Natural killer cell treated with Interleukin-12 subunit alpha and Interleukin-12 subunit beta and Interleukin-15 and Interleukin-18, amount 100 ng/mL, for 72 hours (primary cell): ENCODE measurements around the gene TAC1. TPM values are rescaled to one million over a fixed set of nuclear protein-coding genes. Genes with fewer than 3 reads are reported as not detected.

Experiments
- ATAC-seq, 2 donors: fragments of 150-1000 bp; cut with Tn5 transposase in 1 of 2; sonication (Bioruptor Pico), chemical (Tn5 transposase) in 1 of 2; 2 replicates each; pipeline ENCODE4 v1.10.0; 2021
- DNase-seq: peaks from one replicate; pipeline ENCODE4 v3.0.0; 2022; ENCODE audit warnings: low spot score
- H3K27ac Mint-ChIP-seq, 2 donors: 1 replicate in 1 of 2; 2 replicates in 1 of 2; pipeline ENCODE4 v1.8.0; 2022; ENCODE audit warnings: mixed read lengths in 2 of 2, mild to moderate bottlenecking in 1 of 2, moderate library complexity in 1 of 2
- H3K27me3 Mint-ChIP-seq, 2 donors: 1 replicate in 1 of 2; 2 replicates in 1 of 2; pipeline ENCODE4 v1.8.0; 2022; ENCODE audit warnings: mixed read lengths in 2 of 2
- H3K36me3 Mint-ChIP-seq: one replicate; pipeline ENCODE4 v1.8.0; 2022; ENCODE audit warnings: mixed read lengths
- H3K4me1 Mint-ChIP-seq, 2 donors: 1 replicate in 1 of 2; 2 replicates in 1 of 2; pipeline ENCODE4 v1.8.0; 2022; ENCODE audit warnings: low read depth in 2 of 2, mixed read lengths in 2 of 2, mild to moderate bottlenecking in 1 of 2
- H3K4me3 Mint-ChIP-seq: one replicate; pipeline ENCODE4 v1.8.0; 2022; ENCODE audit warnings: mixed read lengths
- H3K9me3 Mint-ChIP-seq: 2 replicates; pipeline ENCODE4 v1.8.0; 2022; ENCODE audit warnings: mixed read lengths
- total RNA-seq, 2 donors: library from RNA; stranded (reverse); gene quantifications; one replicate each; pipeline ENCODE4 v1.2.3, GENCODE V29; 2022

TAC1 gene, protein sequence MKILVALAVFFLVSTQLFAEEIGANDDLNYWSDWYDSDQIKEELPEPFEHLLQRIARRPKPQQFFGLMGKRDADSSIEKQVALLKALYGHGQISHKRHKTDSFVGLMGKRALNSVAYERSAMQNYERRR
- not detected for total RNA-seq

GRCh38 chr7:97731736-97732564 is at the start of gene TAC1:
Gene TAC1, plus strand, starts transcription at chr7:97732086. Its CDS starts 527 bp downstream, at chr7:97732613.
- Mint-ChIP-seq H3K4me1 (peaks cover 0 to 4% of the 10 kb centered on the region in 2 donors), H3K27ac (no peak within 1 kb of the TSS), H3K36me3 (peaks cover 5% of the 10 kb centered on the region), H3K4me3 (no peak within 1 kb of the TSS), H3K27me3 (peaks cover 35 to 53% of the 10 kb centered on the region in 2 donors), H3K9me3 (peaks cover 3% of the 10 kb centered on the region)
- ATAC-seq: no peak
- no peak for DNase-seq

DNA sequence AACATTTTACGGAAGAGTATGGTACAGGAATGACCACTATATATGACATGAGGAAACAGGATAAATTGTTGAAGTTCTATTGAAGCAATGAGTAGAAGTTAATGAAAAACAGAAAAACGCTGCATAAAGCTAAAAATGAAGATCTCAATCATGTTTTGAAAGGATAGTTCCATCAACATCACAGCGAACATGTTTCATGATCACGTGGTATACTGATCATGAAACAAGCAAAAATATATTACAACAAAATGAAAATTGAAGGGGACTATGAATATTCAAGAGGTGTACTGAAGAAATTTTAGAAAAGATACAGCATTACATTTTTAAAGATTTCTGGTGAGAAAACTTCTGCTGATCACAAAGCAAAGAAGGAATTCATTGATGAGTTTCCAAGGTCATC is 45.9 kb upstream of the TAC1 start:
- no peak overlapping the region for H3K27ac Mint-ChIP-seq
- no peaks in the 10 kb centered on the region for H3K36me3 Mint-ChIP-seq
- no peaks in the 10 kb centered on the region for H3K4me1 Mint-ChIP-seq
- H3K4me3 Mint-ChIP-seq: no peak overlapping the region
- DNase-seq: no peak
- H3K9me3 Mint-ChIP-seq: no peaks in the 10 kb centered on the region
- peaks cover 0 to 7% of the 10 kb centered on the region in 2 donors for H3K27me3 Mint-ChIP-seq
- no peak for ATAC-seq

GRCh38 chr7:97693586-97693985 is 38.3 kb upstream of the TAC1 start:
- peaks cover 6% of the 10 kb centered on the region for H3K9me3 Mint-ChIP-seq
- no peaks in the 10 kb centered on the region for H3K27me3 Mint-ChIP-seq
- DNase-seq (no peak), ATAC-seq (no peak)
- H3K4me3 Mint-ChIP-seq: no peak overlapping the region
- H3K36me3 Mint-ChIP-seq: no peaks in the 10 kb centered on the region
- H3K27ac Mint-ChIP-seq: no peak overlapping the region
- no peaks in the 10 kb centered on the region for H3K4me1 Mint-ChIP-seq

GRCh38 chr7:97694355-97694754 is 37.5 kb upstream of the TAC1 start:
- no peak for DNase-seq
- Mint-ChIP-seq H3K4me1 (no peaks in the 10 kb centered on the region), H3K9me3 (peaks cover 6% of the 10 kb centered on the region), H3K36me3 (no peaks in the 10 kb centered on the region), H3K27me3 (no peaks in the 10 kb centered on the region), H3K4me3 (no peak overlapping the region), H3K27ac (no peak overlapping the region)
- ATAC-seq: no peak

GRCh38 chr7:97697396-97697795 is 34.5 kb upstream of the TAC1 start:
- Mint-ChIP-seq H3K27ac (no peak overlapping the region), H3K4me3 (no peak overlapping the region), H3K27me3 (no peaks in the 10 kb centered on the region), H3K9me3 (peaks cover 6% of the 10 kb centered on the region), H3K36me3 (no peaks in the 10 kb centered on the region), H3K4me1 (no peaks in the 10 kb centered on the region)
- ATAC-seq: no peak
- no peak for DNase-seq

GRCh38 chr7:97722386-97722785 is 9.5 kb upstream of the TAC1 start:
- H3K4me3 Mint-ChIP-seq: no peak overlapping the region
- no peak for ATAC-seq
- no peaks in the 10 kb centered on the region for H3K36me3 Mint-ChIP-seq
- H3K9me3 Mint-ChIP-seq: peaks cover 3% of the 10 kb centered on the region
- no peak overlapping the region for H3K27ac Mint-ChIP-seq
- H3K4me1 Mint-ChIP-seq: no peaks in the 10 kb centered on the region
- peaks cover 0 to 15% of the 10 kb centered on the region in 2 donors for H3K27me3 Mint-ChIP-seq
- no peak for DNase-seq

DNA sequence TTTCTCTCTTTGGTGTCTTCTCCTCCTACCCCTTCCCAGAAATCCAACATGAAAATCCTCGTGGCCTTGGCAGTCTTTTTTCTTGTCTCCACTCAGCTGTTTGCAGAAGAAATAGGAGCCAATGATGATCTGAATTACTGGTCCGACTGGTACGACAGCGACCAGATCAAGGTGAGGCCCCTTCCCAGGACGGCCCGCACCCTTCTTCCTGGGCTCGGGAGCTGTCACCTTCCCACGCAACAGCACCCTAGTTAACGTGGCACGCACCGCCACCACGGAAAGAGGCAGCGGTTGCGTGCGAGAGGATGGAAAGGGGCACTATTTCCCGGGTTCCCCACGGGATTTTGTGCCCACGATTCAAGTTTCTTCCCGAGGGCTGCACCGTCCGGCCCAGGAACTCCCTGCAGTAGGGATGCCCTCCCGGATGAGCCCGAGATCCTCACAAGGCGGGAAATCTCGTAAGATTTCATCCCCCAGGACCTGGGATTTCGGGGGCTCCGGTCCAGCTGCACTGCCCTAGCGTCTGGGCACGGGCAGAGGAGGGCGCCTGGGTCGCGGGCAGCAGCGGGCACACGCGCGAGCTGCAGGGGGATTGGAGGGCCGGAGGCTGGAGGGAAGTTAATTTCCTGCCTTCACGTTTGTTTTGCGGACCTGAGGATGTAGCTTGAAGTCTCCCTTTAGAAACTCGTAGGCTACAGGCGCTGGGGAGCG is 834 bp downstream of the TAC1 start:
- DNase-seq (no peak), ATAC-seq (no peak)
- Mint-ChIP-seq H3K4me3 (no peak overlapping the region), H3K4me1 (peaks cover 0 to 4% of the 10 kb centered on the region in 2 donors), H3K27ac (no peak overlapping the region), H3K27me3 (peaks cover 35 to 53% of the 10 kb centered on the region in 2 donors), H3K9me3 (peaks cover 3% of the 10 kb centered on the region), H3K36me3 (peaks cover 5% of the 10 kb centered on the region)

- ATAC-seq: no peak
- H3K9me3 Mint-ChIP-seq: peaks cover 3% of the 10 kb centered on the region
Observed at GRCh38 chr7:97733276-97734161, 1.6 kb downstream of the TAC1 start.

DNA sequence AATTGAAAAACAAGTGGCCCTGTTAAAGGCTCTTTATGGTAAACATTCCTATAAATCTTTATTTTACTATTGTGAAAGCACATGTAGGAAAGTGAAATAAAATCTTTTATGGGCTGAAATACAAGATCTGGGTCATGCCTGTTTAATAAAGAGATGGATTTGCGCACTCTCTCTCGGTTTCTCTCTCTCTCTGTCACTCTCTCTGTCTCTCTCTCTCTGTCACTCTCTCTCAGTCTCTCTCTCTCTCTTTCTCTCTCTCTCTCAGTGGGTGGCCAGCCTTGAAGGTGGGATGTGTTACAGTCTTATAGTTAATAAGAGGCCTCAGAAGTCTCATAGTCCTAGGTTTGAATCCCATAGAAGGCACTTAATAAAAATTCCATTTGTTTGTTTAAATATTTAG is 2.4 kb downstream of the TAC1 start:
- H3K4me1 Mint-ChIP-seq: peaks cover 0 to 4% of the 10 kb centered on the region in 2 donors
- no peak overlapping the region for H3K27ac Mint-ChIP-seq
- peaks cover 35 to 46% of the 10 kb centered on the region in 2 donors for H3K27me3 Mint-ChIP-seq
- H3K4me3 Mint-ChIP-seq: no peak overlapping the region
- peaks cover 3% of the 10 kb centered on the region for H3K9me3 Mint-ChIP-seq
- H3K36me3 Mint-ChIP-seq: peaks cover 5% of the 10 kb centered on the region
- ATAC-seq (no peak), DNase-seq (no peak)

More at GRCh38 chr7:97733276-97734161, 1.6 kb downstream of the TAC1 start:
- H3K27ac Mint-ChIP-seq: no peak overlapping the region
- H3K4me3 Mint-ChIP-seq: no peak overlapping the region
- H3K27me3 Mint-ChIP-seq: peaks cover 35 to 52% of the 10 kb centered on the region in 2 donors
- peaks cover 0 to 4% of the 10 kb centered on the region in 2 donors for H3K4me1 Mint-ChIP-seq
- H3K36me3 Mint-ChIP-seq: peaks cover 5% of the 10 kb centered on the region
- no peak for DNase-seq

- Mint-ChIP-seq H3K27me3 (peaks cover 31 to 38% of the 10 kb centered on the region in 2 donors), H3K27ac (no peak overlapping the region), H3K4me3 (no peak overlapping the region), H3K36me3 (peaks cover 2% of the 10 kb centered on the region), H3K4me1 (peaks cover 0 to 4% of the 10 kb centered on the region in 2 donors), H3K9me3 (peaks cover 3% of the 10 kb centered on the region)
- DNase-seq: no peak
- no peak for ATAC-seq
Observed at GRCh38 chr7:97735075-97735474, 3.2 kb downstream of the TAC1 start.

DNA sequence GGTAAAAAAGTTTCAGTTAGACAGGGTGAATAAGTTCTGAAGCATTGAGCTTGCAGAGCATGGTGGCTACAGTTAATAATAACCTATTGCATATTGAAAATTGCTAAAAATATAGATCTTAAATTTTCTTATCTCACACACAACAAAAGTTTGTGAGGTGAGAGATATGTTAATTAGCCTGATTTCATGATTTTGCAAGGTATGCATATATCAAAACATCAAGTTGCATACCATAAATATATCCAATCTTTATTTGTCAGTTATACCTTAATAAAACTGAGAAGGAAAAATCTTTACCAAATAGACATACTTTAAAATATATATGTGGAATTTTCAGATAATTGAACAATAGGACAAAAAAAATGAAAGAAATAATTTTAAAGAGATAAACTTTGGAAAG is 16.6 kb downstream of the TAC1 start:
- Mint-ChIP-seq H3K4me1 (no peaks in the 10 kb centered on the region), H3K27ac (no peak overlapping the region), H3K27me3 (peaks cover 0 to 9% of the 10 kb centered on the region in 2 donors), H3K36me3 (peaks cover 4% of the 10 kb centered on the region), H3K4me3 (no peak overlapping the region), H3K9me3 (peaks cover 5% of the 10 kb centered on the region)
- no peak for DNase-seq
- ATAC-seq: no peak

GRCh38 chr7:97751566-97751965 is 19.7 kb downstream of the TAC1 start:
- no peak for ATAC-seq
- no peak for DNase-seq
- Mint-ChIP-seq H3K9me3 (peaks cover 5% of the 10 kb centered on the region), H3K27me3 (no peaks in the 10 kb centered on the region), H3K4me1 (no peaks in the 10 kb centered on the region), H3K4me3 (no peak overlapping the region), H3K36me3 (no peaks in the 10 kb centered on the region), H3K27ac (no peak overlapping the region)

DNA sequence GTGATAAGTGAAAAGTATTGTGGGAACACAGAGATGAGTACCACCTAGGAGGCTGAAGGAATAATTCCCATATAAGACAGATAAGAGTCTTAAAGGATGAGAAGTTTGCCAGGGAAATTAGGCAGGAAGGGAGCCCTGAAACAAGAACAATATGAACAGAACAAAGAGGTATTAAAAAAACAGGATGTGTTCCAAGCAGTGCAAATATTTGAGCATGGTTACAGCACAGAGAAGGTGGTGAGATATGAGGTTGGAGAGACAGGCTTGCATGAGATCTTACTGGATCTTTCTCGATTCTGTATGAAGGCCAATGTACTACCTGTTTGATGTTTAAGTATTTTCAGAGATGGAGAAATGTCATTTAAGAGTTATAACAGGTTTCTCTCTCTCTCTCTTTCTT is 20.3 kb downstream of the TAC1 start:
- H3K27me3 Mint-ChIP-seq: no peaks in the 10 kb centered on the region

More for the DNA sequence above, 20.3 kb downstream of the TAC1 start:
- H3K4me3 Mint-ChIP-seq: no peak overlapping the region
- no peak overlapping the region for H3K27ac Mint-ChIP-seq
- DNase-seq (no peak), ATAC-seq (no peak)
- H3K4me1 Mint-ChIP-seq: no peaks in the 10 kb centered on the region
- H3K9me3 Mint-ChIP-seq: peaks cover 5% of the 10 kb centered on the region
- H3K36me3 Mint-ChIP-seq: no peaks in the 10 kb centered on the region
